SU-DHL-6 (cell line): Measurements from ENCODE around the gene CDC42BPA.

Experiments used
- EZH2phosphoT487 ChIP-seq: fragments of 200-600 bp; sonication (generic), shearing (Covaris generic); conservative IDR thresholded peaks from 2 replicates; pipeline ENCODE4 v1.6.1; 2018; ENCODE audit warnings: mild to moderate bottlenecking, antibody characterized with exemption, low read length, moderate library complexity, mixed read lengths
- TF ChIP-seq, protein P1 (sequence below): fragments of 200-600 bp; sonication (generic); IDR thresholded peaks from one replicate; pipeline ENCODE4 v1.5.1; 2017; ENCODE audit warnings: antibody characterized with exemption, mild to moderate bottlenecking, low read length, moderate library complexity; ENCODE audit not compliant: insufficient read depth, poor library complexity, severe bottlenecking

DNA sequence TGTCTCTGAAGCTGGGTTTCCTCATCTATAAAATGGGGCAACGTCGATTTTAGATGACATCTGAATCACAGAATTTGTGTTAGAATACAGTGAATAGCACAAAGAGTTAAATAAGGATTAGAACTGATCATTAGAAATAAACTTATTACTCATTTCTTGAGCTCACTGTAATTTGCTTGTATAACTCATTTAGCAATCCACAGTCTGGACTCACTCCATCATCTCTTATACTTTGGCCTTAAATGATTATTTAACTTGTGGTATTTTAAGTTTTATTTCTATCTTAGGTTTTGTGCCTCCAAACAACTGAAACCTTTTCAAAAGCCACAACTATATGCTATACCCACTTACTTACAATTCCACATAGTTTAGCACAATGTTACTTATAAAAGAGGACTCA, 128.0 kb downstream of the CDC42BPA start:
- no peak for TF ChIP-seq EZH2phosphoT487
- TF ChIP-seq, protein P1, sequence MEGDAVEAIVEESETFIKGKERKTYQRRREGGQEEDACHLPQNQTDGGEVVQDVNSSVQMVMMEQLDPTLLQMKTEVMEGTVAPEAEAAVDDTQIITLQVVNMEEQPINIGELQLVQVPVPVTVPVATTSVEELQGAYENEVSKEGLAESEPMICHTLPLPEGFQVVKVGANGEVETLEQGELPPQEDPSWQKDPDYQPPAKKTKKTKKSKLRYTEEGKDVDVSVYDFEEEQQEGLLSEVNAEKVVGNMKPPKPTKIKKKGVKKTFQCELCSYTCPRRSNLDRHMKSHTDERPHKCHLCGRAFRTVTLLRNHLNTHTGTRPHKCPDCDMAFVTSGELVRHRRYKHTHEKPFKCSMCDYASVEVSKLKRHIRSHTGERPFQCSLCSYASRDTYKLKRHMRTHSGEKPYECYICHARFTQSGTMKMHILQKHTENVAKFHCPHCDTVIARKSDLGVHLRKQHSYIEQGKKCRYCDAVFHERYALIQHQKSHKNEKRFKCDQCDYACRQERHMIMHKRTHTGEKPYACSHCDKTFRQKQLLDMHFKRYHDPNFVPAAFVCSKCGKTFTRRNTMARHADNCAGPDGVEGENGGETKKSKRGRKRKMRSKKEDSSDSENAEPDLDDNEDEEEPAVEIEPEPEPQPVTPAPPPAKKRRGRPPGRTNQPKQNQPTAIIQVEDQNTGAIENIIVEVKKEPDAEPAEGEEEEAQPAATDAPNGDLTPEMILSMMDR: no peak
